Measurements from ENCODE around the gene DYNLT3.

DYNLT3 gene

DNA sequence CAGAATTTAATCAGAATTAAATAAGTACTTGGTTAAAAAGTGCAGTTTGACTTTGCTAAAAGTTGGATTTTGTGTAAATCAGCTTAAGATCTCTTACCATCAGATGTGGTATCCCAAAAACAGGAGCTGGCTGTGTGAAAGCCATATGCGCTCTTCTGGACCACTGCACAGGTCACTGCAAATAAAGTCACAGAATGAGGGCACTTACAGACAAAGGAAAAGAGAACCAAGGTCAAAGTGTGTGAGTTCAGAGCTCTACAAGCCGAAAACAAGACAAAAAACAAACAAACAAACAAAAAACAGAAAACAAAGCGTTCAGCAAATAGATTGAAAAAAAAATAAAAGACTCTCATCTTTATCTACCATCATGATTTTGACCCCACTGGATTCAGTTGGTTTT, 6.4 kb downstream of the DYNLT3 start:
- no peak for DNase-seq (ENCODE audit: low spot score)

DNA sequence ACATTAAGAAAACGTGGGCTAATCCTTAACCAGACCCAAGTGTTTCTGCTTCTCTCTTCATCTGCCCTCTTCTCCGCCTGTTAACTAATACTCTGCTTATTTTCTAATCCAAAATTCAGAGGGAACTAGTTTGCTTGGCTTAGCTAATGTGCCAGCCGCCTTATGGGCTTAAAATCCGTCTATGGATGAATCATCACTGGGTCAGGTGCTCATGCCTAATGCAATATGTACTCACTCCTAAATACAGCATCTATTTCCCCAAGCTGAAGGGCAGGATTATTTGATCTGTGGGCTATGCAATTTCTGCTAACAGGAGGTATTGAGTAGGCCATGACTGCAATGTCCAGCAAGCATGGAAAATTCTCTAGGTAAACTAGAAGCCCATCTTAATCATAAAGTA, 12.4 kb downstream of the DYNLT3 start:
- DNase-seq (ENCODE audit: low spot score) = no peak

GRCh38 chrX:37830371-37830770, 17.0 kb downstream of the DYNLT3 start:
- no peak for DNase-seq (ENCODE audit: low spot score)

GRCh38 chrX:37829721-37830120, 17.6 kb downstream of the DYNLT3 start:
- no peak for DNase-seq (ENCODE audit: low spot score)

- DNase-seq (ENCODE audit: low spot score) = peak; percentile 25
These were observed 22.0 kb downstream of the DYNLT3 start for GRCh38 chrX:37825215-37825842.

GRCh38 chrX:37824491-37825214, 22.7 kb downstream of the DYNLT3 start:
- DNase-seq (ENCODE audit: low spot score) = no peak

GRCh38 chrX:37820646-37821045, 26.7 kb downstream of the DYNLT3 start:
- no peak for DNase-seq (ENCODE audit: low spot score)

- no peak for DNase-seq (ENCODE audit: low spot score)
These were observed 29.3 kb downstream of the DYNLT3 start for GRCh38 chrX:37818031-37818430.

GRCh38 chrX:37817579-37817978, 29.8 kb downstream of the DYNLT3 start:
- no peak for DNase-seq (ENCODE audit: low spot score)

- DNase-seq (ENCODE audit: low spot score) = no peak
These were observed 30.2 kb downstream of the DYNLT3 start for GRCh38 chrX:37817176-37817575.

DNA sequence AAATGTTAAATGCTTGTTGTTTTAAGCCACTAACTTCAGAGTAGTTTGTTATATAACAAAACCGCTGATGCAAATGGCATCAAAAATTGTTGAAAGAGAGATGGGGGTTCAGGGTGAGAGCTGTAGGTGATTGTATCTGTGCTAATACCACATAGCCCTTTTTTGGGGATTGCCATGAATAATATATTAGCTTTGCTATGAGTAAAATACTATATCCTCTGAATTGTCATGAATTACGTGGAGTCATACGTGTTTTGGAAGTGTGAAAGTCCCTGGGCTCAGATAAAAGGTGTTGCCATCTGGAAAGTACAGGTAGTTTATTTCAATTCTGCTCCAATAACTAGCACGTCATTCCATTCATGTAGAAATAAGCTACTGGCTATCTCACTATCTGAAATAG, 30.6 kb downstream of the DYNLT3 start:
- no peak for DNase-seq (ENCODE audit: low spot score)

DNA sequence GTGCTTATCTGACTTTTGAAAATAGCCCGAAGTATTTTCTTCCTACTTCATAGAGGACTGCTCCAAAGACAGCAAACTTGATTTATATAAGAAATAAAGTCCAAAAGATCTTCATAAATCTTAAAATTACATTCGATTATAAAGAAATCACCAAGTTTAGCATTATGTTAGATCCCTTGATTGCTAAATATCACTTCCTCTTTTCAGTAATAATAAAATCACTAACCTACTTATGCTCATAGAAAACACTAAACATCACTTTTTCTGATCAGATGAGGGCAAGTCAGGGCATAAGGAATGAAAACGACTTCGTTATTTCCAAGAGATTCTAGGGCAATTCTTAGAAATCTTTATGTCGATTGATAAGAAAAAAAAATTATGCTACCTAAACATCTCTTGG, 32.0 kb downstream of the DYNLT3 start:
- no peak for DNase-seq (ENCODE audit: low spot score)

- no peak for DNase-seq (ENCODE audit: low spot score)
These were observed 33.8 kb downstream of the DYNLT3 start for GRCh38 chrX:37813570-37813969.

GRCh38 chrX:37812110-37812509, 35.3 kb downstream of the DYNLT3 start:
- no peak for DNase-seq (ENCODE audit: low spot score)

- DNase-seq (ENCODE audit: low spot score) = no peak
These were observed 37.4 kb downstream of the DYNLT3 start for GRCh38 chrX:37809970-37810369.

GRCh38 chrX:37803057-37803456, 44.3 kb downstream of the DYNLT3 start:
- no peak for DNase-seq (ENCODE audit: low spot score)

- no peak for DNase-seq (ENCODE audit: low spot score)
These were observed 45.3 kb downstream of the DYNLT3 start for GRCh38 chrX:37802028-37802427.

GRCh38 chrX:37800717-37801116, 46.7 kb downstream of the DYNLT3 start:
- no peak for DNase-seq (ENCODE audit: low spot score)

GRCh38 chrX:37799936-37800335, 47.4 kb downstream of the DYNLT3 start:
- DNase-seq (ENCODE audit: low spot score) = no peak

GRCh38 chrX:37796805-37797204, 50.6 kb downstream of the DYNLT3 start:
- DNase-seq (ENCODE audit: low spot score) = no peak

- DNase-seq (ENCODE audit: low spot score) = no peak
These were observed 51.1 kb downstream of the DYNLT3 start for GRCh38 chrX:37796310-37796709.
